ENCODE results near the gene TENT5A. TPM values are rescaled to one million over a fixed set of nuclear protein-coding genes. Genes with fewer than 3 reads are reported as not detected.
"Not testable (repeated sequence)": the region's sequence is repeated elsewhere in the genome, so short reads cannot be mapped to it uniquely, and the experiment has no call there.

The TENT5A gene
- total RNA-seq, 4 donors from 2014 or later = 12.3 to 28.4 (median 22.0) TPM

DNA sequence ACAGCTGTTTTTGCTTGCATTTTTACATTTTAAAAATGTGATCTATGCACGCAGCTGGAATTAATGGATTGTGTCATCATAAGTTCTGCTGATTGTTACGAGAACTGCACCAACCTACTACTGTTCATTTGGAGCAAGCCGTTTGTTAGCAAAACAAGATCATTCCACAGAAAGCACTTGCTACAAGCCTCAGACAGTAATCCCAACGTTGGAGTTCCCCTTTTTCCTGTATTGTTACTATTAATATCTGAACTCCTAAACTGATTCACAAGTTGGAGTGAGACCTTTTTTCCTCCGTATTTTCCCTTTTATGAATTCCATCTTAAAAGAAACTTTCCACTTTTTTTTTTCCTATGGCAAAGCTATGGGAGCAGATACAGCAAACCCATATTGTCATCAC is 3.5 kb downstream of the TENT5A start:
- Histone ChIP-seq H3K9me3 (no peaks in the 10 kb centered on the region), H3K4me3 (peak overlapping the region; percentile 10 to 82 (median 70)), H3K4me1 (peaks cover 0 to 63% (median 16%) of the 10 kb centered on the region in 4 donors), H3K27ac (peak overlapping the region in 2 of 4 donors; percentile 97 to 98), H3K27me3 (no peaks in the 10 kb centered on the region), H3K36me3 (peaks cover 0 to 6% (median 0%) of the 10 kb centered on the region in 3 donors)
- no peak for TF ChIP-seq POLR2A (IDR thresholded peaks at IDR 0.05)
- TF ChIP-seq, protein P1, sequence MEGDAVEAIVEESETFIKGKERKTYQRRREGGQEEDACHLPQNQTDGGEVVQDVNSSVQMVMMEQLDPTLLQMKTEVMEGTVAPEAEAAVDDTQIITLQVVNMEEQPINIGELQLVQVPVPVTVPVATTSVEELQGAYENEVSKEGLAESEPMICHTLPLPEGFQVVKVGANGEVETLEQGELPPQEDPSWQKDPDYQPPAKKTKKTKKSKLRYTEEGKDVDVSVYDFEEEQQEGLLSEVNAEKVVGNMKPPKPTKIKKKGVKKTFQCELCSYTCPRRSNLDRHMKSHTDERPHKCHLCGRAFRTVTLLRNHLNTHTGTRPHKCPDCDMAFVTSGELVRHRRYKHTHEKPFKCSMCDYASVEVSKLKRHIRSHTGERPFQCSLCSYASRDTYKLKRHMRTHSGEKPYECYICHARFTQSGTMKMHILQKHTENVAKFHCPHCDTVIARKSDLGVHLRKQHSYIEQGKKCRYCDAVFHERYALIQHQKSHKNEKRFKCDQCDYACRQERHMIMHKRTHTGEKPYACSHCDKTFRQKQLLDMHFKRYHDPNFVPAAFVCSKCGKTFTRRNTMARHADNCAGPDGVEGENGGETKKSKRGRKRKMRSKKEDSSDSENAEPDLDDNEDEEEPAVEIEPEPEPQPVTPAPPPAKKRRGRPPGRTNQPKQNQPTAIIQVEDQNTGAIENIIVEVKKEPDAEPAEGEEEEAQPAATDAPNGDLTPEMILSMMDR (IDR thresholded peaks at IDR 0.05) = no peak
- peak in 1 of 2 donors; percentile 36 for TF ChIP-seq EP300 (IDR thresholded peaks at IDR 0.05)
- 6 to 8% methylated on average over 5 of the region's 5 CpGs for WGBS, 2 donors
- DNase-seq (ENCODE audit: low spot score in 2 of 2) = no peak

DNA sequence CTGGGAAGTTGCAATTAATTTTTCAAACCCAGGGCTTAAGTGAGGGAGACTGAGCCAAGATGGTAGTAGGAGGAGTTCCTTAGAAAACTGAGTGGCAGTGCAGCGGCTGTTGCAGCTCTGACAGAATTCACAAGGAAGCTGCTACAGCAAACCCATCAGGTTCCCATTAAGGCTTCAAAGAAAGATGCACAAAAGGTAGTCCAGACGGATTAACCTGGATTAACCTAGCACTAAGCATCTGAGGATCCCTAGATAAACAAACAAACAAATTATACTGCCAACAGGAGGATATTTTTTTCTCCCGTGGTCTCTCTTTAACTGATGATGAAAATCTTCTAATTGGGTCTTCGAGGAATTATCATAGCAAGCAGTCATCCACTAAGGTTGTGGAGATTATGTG is 5.2 kb downstream of the TENT5A start:
- 53 to 61% methylated on average over 4 of the region's 4 CpGs for WGBS, 2 donors
- TF ChIP-seq, protein P1 (IDR thresholded peaks at IDR 0.05) = no peak
- no peak for TF ChIP-seq POLR2A (IDR thresholded peaks at IDR 0.05)
- no peak for TF ChIP-seq EP300 (IDR thresholded peaks at IDR 0.05)
- H3K27ac ChIP-seq = no peak overlapping the region
- no peak for DNase-seq (ENCODE audit: low spot score in 2 of 2)
- no peaks in the 10 kb centered on the region for H3K27me3 ChIP-seq
- H3K4me3 ChIP-seq = peak overlapping the region in 1 of 4 donors; percentile 82
- peaks cover 0 to 6% (median 0%) of the 10 kb centered on the region in 3 donors for H3K36me3 ChIP-seq
- no peaks in the 10 kb centered on the region for H3K9me3 ChIP-seq
- peaks cover 0 to 65% (median 16%) of the 10 kb centered on the region in 4 donors for H3K4me1 ChIP-seq

DNA sequence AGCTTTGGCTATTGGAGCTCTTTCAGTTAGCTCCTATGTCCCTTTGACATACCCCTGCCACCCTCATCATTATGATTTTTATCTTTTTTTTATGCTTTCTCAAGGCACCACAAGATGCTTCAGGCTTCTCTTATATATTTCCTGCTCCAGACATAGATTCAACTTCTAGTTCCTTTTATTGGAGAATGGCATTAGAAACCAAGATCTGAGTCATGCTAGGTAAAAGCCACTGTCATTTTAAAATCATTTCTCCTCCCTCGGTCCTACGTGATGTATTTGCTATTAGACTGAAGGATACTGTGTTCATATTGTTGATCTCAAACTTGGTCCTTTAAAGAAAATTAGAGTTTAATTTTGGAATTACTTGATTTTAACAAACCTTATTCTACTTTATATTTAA is 8.3 kb downstream of the TENT5A start:
- TF ChIP-seq EP300 (IDR thresholded peaks at IDR 0.05) (no peak), POLR2A (IDR thresholded peaks at IDR 0.05) (no peak)
- TF ChIP-seq, protein P1 (IDR thresholded peaks at IDR 0.05) = no peak
- H3K36me3 ChIP-seq = peaks cover 0 to 6% (median 0%) of the 10 kb centered on the region in 3 donors
- no peak overlapping the region for H3K4me3 ChIP-seq
- H3K27me3 ChIP-seq = no peaks in the 10 kb centered on the region
- no peak for DNase-seq (ENCODE audit: low spot score in 2 of 2)
- H3K9me3 ChIP-seq = no peaks in the 10 kb centered on the region
- H3K4me1 ChIP-seq = peaks cover 0 to 57% (median 11%) of the 10 kb centered on the region in 4 donors
- WGBS, 2 donors = 46 to 57% methylated on average over 2 of the region's 2 CpGs
- H3K27ac ChIP-seq = no peak overlapping the region

DNA sequence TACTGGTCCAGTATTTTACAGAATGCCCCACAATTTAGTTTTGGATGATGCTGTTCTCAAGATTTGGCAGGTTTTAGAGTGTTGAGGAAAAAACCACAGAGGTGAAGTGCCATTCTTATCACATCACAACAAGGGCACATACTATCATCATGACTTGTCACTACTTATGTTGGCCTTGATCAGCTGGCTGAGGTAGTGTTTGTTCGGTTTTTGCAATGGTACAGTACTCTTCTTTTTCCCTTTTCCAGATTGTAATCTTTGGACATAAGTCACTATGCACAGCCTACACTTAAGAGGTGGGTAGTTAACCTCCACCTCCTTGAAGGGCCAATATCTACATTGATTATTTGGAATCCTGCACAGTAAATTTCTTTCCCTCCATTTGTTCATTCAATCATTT is 8.8 kb downstream of the TENT5A start:
- H3K4me3 ChIP-seq = no peak overlapping the region

DNA sequence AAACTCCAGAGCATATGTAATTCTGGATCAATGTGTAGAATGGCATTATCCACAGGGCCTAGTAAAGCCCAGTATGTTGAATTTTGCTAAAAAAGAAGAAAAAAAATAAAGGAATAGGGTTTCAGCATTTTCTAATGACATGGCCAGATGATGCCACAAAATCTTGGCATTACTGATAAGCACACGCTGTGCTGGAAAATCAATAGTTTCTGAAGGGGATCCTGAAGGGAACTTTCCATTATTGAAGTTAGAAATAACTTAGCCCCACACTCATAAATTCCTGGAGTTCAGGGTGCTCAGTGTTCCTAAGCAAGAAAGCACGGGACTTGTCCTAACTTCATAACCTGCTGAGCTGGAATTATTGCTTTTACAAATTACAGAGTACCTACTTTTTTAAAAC is 10.8 kb downstream of the TENT5A start:
- TF ChIP-seq POLR2A (IDR thresholded peaks at IDR 0.05) = no peak
- TF ChIP-seq, protein P1 (IDR thresholded peaks at IDR 0.05) = no peak
- no peak for TF ChIP-seq EP300 (IDR thresholded peaks at IDR 0.05)
- Histone ChIP-seq H3K27ac (no peak overlapping the region), H3K36me3 (peaks cover 0 to 6% (median 0%) of the 10 kb centered on the region in 3 donors), H3K9me3 (no peaks in the 10 kb centered on the region), H3K27me3 (no peaks in the 10 kb centered on the region), H3K4me1 (peaks cover 0 to 32% (median 0%) of the 10 kb centered on the region in 4 donors), H3K4me3 (no peak overlapping the region)
- WGBS, 2 donors = 75 to 87% methylated on average over 2 of the region's 2 CpGs
- DNase-seq (ENCODE audit: low spot score in 2 of 2) = no peak

More for the DNA sequence above, 8.8 kb downstream of the TENT5A start:
- Histone ChIP-seq H3K27ac (no peak overlapping the region), H3K9me3 (no peaks in the 10 kb centered on the region), H3K27me3 (no peaks in the 10 kb centered on the region), H3K36me3 (peaks cover 0 to 6% (median 0%) of the 10 kb centered on the region in 3 donors), H3K4me1 (peaks cover 0 to 52% (median 6%) of the 10 kb centered on the region in 4 donors)
- TF ChIP-seq EP300 (IDR thresholded peaks at IDR 0.05) (no peak), POLR2A (IDR thresholded peaks at IDR 0.05) (no peak)
- TF ChIP-seq, protein P1 (IDR thresholded peaks at IDR 0.05) = no peak
- WGBS, 2 donors = 78 to 88% methylated on average over 1 of the region's 1 CpG
- DNase-seq (ENCODE audit: low spot score in 2 of 2) = no peak

DNA sequence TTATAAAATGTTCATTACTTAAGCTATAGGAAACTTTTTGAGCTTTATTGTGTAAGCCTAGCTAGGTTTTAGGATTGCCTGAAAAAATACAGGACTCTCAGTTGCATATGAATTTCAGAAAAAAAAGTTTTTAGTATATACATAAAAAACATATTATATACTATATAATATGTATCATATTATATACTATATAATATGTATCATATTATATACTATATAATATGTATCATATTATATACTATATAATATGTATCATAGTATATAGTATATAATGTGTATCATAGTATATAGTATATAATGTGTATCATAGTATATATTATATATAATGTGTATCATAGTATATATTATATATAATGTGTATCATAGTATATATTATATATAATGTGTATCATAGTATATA is 11.9 kb downstream of the TENT5A start:
- not testable (repeated sequence) for H3K4me3 ChIP-seq; H3K9me3 ChIP-seq; H3K27ac ChIP-seq; DNase-seq (ENCODE audit: low spot score in 2 of 2); H3K27me3 ChIP-seq; H3K36me3 ChIP-seq
- peaks cover 0 to 21% (median 0%) of the 10 kb centered on the region in 4 donors for H3K4me1 ChIP-seq

Measured in tibial nerve (tissue), 4 donors.